Right lobe of liver (tissue), 4 donors: ENCODE data around the gene DOK4.

Experiments
- POLR2A ChIP-seq: fragments of 450-650 bp; IDR thresholded peaks from one replicate; pipeline ENCODE4 v1.6.1; 2017; ENCODE audit warnings: antibody characterized with exemption, mild to moderate bottlenecking
- TF ChIP-seq, protein P1 (sequence below), 4 donors: fragments of 200-600 bp in 3 of 4; fragments of 450-650 bp in 1 of 4; IDR thresholded peaks; one replicate each; pipeline versions ENCODE4 v1.5.1 to v1.8.0; 2016 to 2022; ENCODE audit warnings: antibody characterized with exemption in 4 of 4, mild to moderate bottlenecking in 2 of 4
- donor health status: DM: no; HTN: no; CAD: no.
- donor health status: DM: no; HTN: no; CAD: no.
- donor health status: DM: no; HTN: yes; CAD: no.

DNA sequence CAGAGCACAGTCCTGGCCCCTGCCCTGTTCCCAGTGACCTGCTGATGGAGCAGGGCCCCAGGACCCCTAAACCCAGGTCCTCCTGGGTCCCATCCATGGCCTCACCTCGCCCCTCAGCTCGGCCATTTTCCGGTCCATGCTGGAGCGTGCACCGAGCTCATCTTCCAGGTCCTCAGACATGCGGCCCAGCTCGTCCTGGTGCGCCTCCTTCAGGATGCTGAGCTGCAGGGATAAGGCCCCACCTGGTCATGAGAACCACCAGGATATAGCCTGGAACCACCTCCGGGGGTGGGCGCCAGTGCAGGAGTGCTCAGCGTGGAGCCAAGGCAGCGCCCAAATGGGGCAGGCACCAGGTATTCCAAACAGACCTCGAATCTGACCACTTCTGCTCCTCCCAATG lies 32.2 kb upstream of the DOK4 start:
- TF ChIP-seq POLR2A: no peak
- TF ChIP-seq, protein P1, sequence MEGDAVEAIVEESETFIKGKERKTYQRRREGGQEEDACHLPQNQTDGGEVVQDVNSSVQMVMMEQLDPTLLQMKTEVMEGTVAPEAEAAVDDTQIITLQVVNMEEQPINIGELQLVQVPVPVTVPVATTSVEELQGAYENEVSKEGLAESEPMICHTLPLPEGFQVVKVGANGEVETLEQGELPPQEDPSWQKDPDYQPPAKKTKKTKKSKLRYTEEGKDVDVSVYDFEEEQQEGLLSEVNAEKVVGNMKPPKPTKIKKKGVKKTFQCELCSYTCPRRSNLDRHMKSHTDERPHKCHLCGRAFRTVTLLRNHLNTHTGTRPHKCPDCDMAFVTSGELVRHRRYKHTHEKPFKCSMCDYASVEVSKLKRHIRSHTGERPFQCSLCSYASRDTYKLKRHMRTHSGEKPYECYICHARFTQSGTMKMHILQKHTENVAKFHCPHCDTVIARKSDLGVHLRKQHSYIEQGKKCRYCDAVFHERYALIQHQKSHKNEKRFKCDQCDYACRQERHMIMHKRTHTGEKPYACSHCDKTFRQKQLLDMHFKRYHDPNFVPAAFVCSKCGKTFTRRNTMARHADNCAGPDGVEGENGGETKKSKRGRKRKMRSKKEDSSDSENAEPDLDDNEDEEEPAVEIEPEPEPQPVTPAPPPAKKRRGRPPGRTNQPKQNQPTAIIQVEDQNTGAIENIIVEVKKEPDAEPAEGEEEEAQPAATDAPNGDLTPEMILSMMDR (IDR thresholded peaks at IDR 0.05): no peak
